Panc1 (cell line): ENCODE data around the gene TNNC1. TPM values are rescaled to one million over a fixed set of nuclear protein-coding genes. Genes with fewer than 3 reads are reported as not detected.

Experiments
- ATAC-seq: fragments of 200-7000 bp; cut with Tn5 transposase; 2 replicates; pipeline ENCODE4 v1.9.1; 2020; ENCODE audit warnings: mild to moderate bottlenecking, moderate library complexity
- BruUV-seq: library from RNA; stranded (reverse); fragments of 400-500 nt; replicated peaks from 2 replicates; lab custom pipeline; 2021; lab: Mats Ljungman, UMichigan
- CTCF ChIA-PET: fragments of 300-600 bp; sonication (Branson Sonifier 250); formaldehyde crosslinking; loops from one replicate; lab custom pipeline; 2022; ENCODE audit warnings: antibody characterized with exemption; lab: Charles Lee
- POLR2A ChIA-PET: fragments of 300-600 bp; sonication (Branson Sonifier 250); formaldehyde crosslinking; loops from one replicate; lab custom pipeline; 2022; ENCODE audit warnings: antibody characterized with exemption; lab: Charles Lee
- DNase-seq: peaks from one replicate; pipeline ENCODE4 v3.0.0-alpha.2; 2010; ENCODE audit warnings: low read depth, low spot score
- H3K27ac ChIP-seq: 2 replicates; pipeline ENCODE4 v1.5.1; 2011; ENCODE audit warnings: mild to moderate bottlenecking, low read length, inconsistent platforms
- H3K27me3 ChIP-seq: fragments of 200-500 bp; sonication (Bioruptor generic); 2 replicates; pipeline ENCODE4 v1.6.0; 2014; ENCODE audit warnings: low read length, inconsistent platforms; ENCODE audit not compliant: control insufficient read depth, insufficient read depth
- H3K36me3 ChIP-seq: fragments of 200-500 bp; sonication (Bioruptor generic); 2 replicates; pipeline ENCODE4 v1.5.1; 2014; ENCODE audit warnings: inconsistent platforms, mild to moderate bottlenecking, low read length, moderate library complexity; ENCODE audit not compliant: control insufficient read depth, insufficient read depth
- H3K4me1 ChIP-seq: 2 replicates; pipeline ENCODE4 v1.5.1; 2011; ENCODE audit warnings: inconsistent platforms, mild to moderate bottlenecking, low read length, moderate library complexity; ENCODE audit not compliant: control insufficient read depth, insufficient read depth
- H3K4me3 ChIP-seq, 2 experiments: 2 replicates each; pipeline ENCODE4 v1.5.1; 2011 to 2012; ENCODE audit warnings: low read depth in 2 of 2, low read length in 2 of 2, mild to moderate bottlenecking in 2 of 2, inconsistent platforms in 1 of 2, moderate library complexity in 1 of 2
- H3K9me3 ChIP-seq: fragments of 200-500 bp; sonication (Bioruptor generic); 2 replicates; pipeline ENCODE4 v1.5.1; 2014; ENCODE audit warnings: low read depth, mild to moderate bottlenecking, inconsistent platforms, low read length, moderate library complexity; ENCODE audit not compliant: control insufficient read depth, insufficient read depth
- POLR2AphosphoS5 ChIP-seq: IDR thresholded peaks from 2 replicates; pipeline ENCODE4 v1.6.1; 2012; ENCODE audit warnings: mild to moderate bottlenecking, low read depth, low read length, moderate library complexity
- REST ChIP-seq, 2 experiments: IDR thresholded peaks; 2 replicates each; pipeline ENCODE4 v1.6.1; 2011 to 2012; ENCODE audit warnings: low read depth in 2 of 2, control low read depth in 1 of 2, low read length in 1 of 2, mild to moderate bottlenecking in 1 of 2, moderate library complexity in 1 of 2; ENCODE audit not compliant: insufficient read depth in 1 of 2
- SIN3A ChIP-seq: IDR thresholded peaks from 2 replicates; pipeline ENCODE4 v1.6.1; 2012; ENCODE audit warnings: low read depth, mild to moderate bottlenecking, low read length, moderate library complexity, borderline replicate concordance; ENCODE audit not compliant: insufficient read depth
- TCF7L2 ChIP-seq: IDR thresholded peaks from 2 replicates; pipeline ENCODE4 v1.6.1; 2011; ENCODE audit warnings: mild to moderate bottlenecking, low read depth, low read length, inconsistent platforms
- in situ Hi-C: cut with HindIII; loops from 2 replicates; pipeline ENCODE4 v1.10.0; 2016; ENCODE audit warnings: low sequenced_read_pairs, low pct_unique_long_range_greater_than_20kb
- intact Hi-C: fragments of 100-400 bp; cut with micrococcal nuclease; formaldehyde crosslinking; loops from one replicate; pipeline ENCODE4 v1.10.0; 2022; ENCODE audit not compliant: unreplicated experiment
- total RNA-seq: library from RNA; stranded (reverse); gene quantifications from one replicate; pipeline ENCODE4 v1.2.1, GENCODE V29; 2021; ENCODE audit not compliant: unreplicated experiment
- TF ChIP-seq, protein P1 (sequence below): fragments of 450-650 bp; IDR thresholded peaks from 2 replicates; pipeline ENCODE4 v1.5.1; 2017; ENCODE audit warnings: mild to moderate bottlenecking

TNNC1 gene
- total RNA-seq, 1 experiment from 2014 or later, result 5.2 TPM

GRCh38 chr3:52487050-52487787 is 33.4 kb upstream of the TNNC1 start:
- CTCF ChIA-PET, result no interaction called here
- Histone ChIP-seq H3K4me1 (no peaks in the 10 kb centered on the region), H3K27ac (no peak overlapping the region), H3K36me3 (no peaks in the 10 kb centered on the region), H3K9me3 (no peaks in the 10 kb centered on the region), H3K27me3 (no peaks in the 10 kb centered on the region), H3K4me3 (no peak overlapping the region)
- intact Hi-C loops, result no loop called here
- no TSS peak for BruUV-seq
- ATAC-seq (no peak), DNase-seq (no peak)
- in situ Hi-C loops, result no loop called here
- TF ChIP-seq REST (IDR thresholded peaks at IDR 0.05; ENCODE audit: insufficient read depth in 1 of 2, low read depth in 2 of 2, low read length in 1 of 2) (no peak), TCF7L2 (no peak), POLR2AphosphoS5 (no peak), SIN3A (no peak)
- TF ChIP-seq, protein P1, sequence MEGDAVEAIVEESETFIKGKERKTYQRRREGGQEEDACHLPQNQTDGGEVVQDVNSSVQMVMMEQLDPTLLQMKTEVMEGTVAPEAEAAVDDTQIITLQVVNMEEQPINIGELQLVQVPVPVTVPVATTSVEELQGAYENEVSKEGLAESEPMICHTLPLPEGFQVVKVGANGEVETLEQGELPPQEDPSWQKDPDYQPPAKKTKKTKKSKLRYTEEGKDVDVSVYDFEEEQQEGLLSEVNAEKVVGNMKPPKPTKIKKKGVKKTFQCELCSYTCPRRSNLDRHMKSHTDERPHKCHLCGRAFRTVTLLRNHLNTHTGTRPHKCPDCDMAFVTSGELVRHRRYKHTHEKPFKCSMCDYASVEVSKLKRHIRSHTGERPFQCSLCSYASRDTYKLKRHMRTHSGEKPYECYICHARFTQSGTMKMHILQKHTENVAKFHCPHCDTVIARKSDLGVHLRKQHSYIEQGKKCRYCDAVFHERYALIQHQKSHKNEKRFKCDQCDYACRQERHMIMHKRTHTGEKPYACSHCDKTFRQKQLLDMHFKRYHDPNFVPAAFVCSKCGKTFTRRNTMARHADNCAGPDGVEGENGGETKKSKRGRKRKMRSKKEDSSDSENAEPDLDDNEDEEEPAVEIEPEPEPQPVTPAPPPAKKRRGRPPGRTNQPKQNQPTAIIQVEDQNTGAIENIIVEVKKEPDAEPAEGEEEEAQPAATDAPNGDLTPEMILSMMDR, result no peak
- POLR2A ChIA-PET, result no interaction called here

GRCh38 chr3:52484680-52485461 is 31.0 kb upstream of the TNNC1 start:
- in situ Hi-C loops, result no loop called here
- no peak overlapping the region for H3K27ac ChIP-seq

More at GRCh38 chr3:52484680-52485461, 31.0 kb upstream of the TNNC1 start:
- DNase-seq (no peak), ATAC-seq (no peak)
- BruUV-seq, result no TSS peak
- no peaks in the 10 kb centered on the region for H3K4me1 ChIP-seq
- POLR2A ChIA-PET, result no interaction called here
- TF ChIP-seq SIN3A (no peak), REST (IDR thresholded peaks at IDR 0.05; ENCODE audit: insufficient read depth in 1 of 2, low read depth in 2 of 2, low read length in 1 of 2) (no peak), TCF7L2 (no peak), POLR2AphosphoS5 (no peak)
- TF ChIP-seq, protein P1, result no peak
- H3K27me3 ChIP-seq, result no peaks in the 10 kb centered on the region
- intact Hi-C loops, result no loop called here
- CTCF ChIA-PET, result no interaction called here
- no peak overlapping the region for H3K4me3 ChIP-seq
- no peaks in the 10 kb centered on the region for H3K36me3 ChIP-seq
- no peaks in the 10 kb centered on the region for H3K9me3 ChIP-seq
